Measurements from ENCODE around the gene SDF4.

DNA sequence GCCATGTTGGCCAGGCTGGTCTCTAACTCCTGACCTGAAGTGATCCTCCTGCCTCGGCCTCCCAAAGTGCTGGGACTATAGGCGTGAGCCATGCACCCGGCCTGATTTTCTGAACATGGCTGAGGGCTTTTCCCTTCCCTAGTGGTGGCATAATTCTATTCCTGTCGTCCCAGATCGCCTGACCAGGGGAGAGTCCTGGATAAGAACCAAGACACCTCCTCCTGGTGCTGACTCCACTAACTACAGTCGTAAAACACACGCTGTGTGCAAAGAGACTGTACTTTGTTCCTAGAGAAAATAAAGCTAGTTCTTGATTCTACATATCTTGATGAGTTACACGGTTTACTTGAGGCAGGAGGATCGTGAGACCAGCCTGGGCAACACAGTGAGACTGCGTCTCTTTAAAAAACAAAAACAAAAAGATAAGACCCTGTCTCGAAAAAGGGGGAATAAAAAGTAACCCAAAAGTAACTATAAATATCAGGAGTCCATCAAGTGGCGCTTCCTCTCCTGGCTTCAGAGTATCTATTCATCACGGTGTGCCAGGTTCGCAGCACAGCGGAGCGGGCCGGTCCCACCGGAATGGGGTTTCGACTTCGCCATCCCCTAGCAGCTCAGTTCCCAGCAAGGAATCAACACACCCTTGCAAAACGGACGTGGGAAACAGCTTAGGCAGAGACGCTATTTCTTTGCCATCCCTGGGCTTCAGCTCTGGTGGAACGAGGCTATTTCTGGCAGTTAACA, 973 bp downstream of the SDF4 start:
- TF ChIP-seq CTCF (conservative IDR thresholded peaks at IDR 0.05) = no peak; the same call in 1 of the 2 replicates
- TF ChIP-seq ZFX (IDR thresholded peaks at IDR 0.05) = no peak
